ENCODE measurements around the gene ARIH2.

The ARIH2 gene

DNA sequence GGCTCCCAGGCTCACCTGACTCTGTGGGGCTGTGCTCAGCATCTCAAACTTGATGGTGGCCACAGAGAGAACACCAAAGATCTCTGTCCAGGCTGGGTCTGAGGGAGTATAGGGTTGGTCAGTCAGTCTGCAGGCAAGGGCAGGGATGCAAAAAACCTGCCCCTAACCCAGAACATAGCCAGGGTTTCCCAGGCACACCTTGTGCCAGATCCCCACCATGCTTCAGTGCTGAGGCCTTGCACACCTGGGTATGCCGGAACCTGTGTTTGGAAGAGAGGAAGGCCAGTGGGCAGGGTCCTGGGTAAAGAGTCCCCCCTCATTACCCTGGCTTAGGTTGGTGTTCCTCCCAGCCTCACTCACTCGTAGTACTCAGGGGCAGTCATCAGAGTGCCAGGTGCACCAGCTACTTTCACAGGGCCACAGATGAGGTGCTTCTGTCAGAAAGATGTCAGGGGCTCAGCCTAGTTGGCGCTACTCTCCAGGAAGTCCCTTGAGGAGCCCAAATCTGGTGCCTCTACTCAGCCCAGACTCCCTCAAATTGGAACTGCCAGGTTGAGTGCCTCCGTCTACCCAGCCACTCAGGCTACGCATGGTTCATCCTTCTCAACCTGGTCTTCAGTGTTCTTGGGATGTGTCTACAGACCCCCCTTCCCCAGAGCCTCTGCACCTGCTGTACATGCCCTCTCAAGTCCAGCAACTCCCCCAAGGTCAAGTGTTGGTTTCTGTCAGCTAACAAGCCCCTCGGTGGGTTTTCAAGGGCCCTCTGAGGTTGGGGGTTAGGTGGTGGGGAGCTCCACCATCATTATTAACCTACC, 98.0 kb downstream of the ARIH2 start:
- intact Hi-C loops (cut with DNase I): no loop called here
- DNase-seq: peak in 1 of 10 donors; percentile 48

DNA sequence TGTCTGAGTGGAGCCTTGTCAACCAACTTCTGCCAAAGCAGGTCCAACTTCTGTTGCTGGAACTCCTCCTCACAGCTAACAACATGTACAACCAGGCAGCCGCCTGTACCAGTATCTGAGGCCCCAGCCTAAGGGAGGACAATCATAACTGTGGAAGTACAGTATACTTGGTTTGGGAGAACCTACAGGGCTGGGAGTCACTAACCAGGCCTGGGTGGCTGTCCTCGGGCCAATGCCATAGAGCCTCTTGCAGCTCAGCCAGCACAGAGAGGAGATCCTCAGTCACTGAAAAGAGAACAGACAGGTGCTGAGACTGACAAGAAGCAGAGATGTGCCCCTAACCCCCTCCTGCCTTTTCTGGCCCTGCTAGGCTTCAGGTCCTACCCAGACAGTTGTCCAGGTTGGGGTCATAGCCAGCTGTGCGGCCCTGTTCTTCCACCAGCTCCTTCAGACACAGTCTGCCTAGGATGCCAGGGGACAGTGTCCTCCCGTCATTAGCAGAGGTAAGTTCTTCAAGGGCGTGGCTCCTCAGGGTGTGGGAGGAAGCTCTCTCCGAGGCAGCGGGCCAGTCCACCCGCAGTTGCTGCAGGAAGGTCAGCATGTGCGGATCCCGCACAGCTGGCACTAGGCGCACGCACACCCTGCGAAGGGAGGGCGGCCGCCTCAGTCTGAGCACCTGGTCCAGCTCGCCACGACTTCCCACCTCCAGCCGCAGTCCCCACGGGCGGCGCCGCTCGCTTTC, 98.8 kb downstream of the ARIH2 start:
- no peak for DNase-seq
- intact Hi-C loops (cut with DNase I): no loop called here

DNA sequence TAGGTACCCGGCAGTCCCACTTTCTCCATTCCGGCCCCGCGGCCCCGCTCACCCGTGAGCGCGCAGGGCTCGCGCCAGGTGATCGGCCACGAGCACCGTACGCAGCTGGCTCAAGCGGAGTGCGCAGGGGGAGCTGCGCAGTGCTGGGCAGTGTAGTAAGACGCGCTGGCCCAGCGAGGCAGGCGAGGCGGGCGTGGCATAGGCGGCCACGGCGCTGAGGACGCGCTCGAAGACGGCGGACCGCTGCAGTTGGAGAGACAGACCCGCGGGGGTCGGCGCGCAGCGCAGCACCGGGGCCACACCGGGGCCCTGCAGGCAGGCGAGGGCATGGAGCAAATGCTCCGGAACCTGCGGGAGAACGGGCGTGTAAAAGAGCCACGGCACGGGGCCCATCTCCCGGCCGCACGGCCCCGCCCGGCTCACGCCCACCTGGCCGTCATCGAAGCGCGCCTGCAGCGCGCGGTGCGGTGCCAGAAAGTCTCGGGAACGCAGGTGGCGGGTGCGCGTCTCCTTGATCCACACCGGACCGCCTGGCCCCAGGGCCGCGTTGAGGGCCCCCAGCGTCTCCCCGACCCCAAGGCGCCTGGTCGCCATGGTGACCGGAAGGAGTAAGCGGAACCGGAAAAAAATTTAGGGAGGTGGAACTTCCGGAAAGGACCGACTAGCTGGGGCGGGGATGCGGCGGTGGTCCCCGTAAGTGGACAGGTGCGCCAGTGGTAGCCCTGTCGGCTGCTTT, 99.5 kb downstream of the ARIH2 start, which contains the start of gene DALRD3:
DALRD3 (minus strand) TSS at position 610 of the 736 bp plus-strand sequence; CDS start at position 594, 16 bp downstream.
- DNase-seq: peak; percentile 48 to 95 (median 70)

DNA sequence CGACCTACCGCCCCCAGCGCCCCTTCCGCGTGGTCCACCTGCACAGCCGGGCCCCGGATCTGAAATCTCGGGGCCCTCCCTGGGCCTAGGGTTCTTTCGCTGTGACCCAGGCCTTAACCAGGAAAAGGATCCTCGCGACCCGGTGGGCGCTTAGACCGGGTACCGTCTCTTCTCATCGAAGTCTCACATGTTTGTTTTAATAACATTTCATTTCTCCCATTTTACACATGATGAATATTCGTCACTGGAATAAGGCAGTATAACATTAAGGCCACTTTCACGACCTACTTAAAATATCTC, 100.0 kb downstream of the ARIH2 start:
- DNase-seq: no peak
- intact Hi-C loops (cut with DNase I): no loop called here

More for the DNA sequence above, 99.5 kb downstream of the ARIH2 start, which contains the start of gene DALRD3:
- intact Hi-C loops (cut with DNase I): no loop called here

DNA sequence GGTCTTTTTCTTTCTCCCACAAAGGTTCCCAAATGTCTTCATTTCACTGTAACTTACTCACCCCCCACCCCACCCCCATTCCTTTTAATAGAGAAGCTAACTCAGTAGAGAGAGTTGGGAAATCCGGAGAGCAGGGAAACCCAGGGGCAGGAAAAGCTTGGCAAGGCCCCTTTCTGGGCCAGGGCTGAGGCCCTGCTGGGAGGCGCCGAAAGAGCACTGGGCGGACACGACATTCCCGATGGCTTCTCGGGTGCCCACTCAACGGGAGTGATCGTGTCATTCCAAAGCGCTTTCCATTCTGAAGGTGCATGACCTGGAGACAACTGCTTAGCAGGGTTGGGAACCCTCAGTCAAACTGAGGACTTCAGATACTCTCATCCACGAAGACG, 101.3 kb downstream of the ARIH2 start:
- intact Hi-C loops (cut with DNase I): loop anchor here (10.0 kb wide), 1 partner anchor 75 kb away; the partner anchor contains the start of gene QRICH1
- DNase-seq: peak in 3 of 10 donors; percentile 35 to 69 (median 41)

DNA sequence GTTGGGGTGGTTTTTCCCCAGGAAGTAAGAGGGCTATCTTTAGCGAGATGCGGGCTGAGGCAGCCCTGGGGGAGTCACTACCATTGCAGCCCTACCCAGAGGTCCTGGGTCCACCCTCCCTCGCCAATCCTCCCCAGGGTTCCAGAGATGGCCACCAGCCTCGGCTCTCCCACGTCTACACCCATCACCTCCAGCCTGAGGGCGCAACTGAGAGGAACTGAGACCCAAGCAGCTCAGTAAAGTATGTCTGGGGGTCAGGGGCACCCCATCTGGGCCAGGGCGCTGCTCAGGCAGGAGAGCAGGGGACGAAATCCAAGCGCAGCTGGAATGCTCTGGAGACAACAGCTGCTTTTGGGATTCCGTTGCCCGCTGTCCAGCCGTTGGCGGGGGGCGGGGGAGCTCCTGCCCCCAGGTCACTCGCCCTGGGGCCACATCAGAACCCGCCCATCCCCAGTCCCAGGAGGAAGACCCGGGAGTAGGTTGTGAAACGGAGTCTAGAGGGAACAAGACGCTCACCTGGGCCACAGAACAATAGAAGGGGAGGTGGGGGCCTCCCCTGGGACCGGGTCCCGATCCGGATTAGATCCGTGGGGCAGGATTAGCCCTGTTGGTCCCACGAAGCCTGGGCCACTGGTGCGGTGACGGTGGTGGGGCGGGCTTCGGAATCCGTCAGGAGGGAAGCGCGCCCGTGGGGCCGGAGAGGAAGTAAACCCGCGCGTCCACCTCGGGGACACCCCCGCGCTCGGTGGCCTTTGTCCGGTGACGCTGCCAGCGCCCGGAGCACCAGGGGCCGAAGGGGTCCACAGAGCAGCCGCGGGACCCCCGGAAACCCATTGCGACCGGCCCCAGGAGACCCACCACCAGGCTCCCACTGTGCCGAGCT, 101.9 kb downstream of the ARIH2 start:
- intact Hi-C loops (cut with DNase I): loop anchor here (10.0 kb wide), 1 partner anchor 74 kb away; the partner anchor contains the start of gene QRICH1
- DNase-seq: peak in 6 of 10 donors; percentile 27 to 90 (median 62)

DNA sequence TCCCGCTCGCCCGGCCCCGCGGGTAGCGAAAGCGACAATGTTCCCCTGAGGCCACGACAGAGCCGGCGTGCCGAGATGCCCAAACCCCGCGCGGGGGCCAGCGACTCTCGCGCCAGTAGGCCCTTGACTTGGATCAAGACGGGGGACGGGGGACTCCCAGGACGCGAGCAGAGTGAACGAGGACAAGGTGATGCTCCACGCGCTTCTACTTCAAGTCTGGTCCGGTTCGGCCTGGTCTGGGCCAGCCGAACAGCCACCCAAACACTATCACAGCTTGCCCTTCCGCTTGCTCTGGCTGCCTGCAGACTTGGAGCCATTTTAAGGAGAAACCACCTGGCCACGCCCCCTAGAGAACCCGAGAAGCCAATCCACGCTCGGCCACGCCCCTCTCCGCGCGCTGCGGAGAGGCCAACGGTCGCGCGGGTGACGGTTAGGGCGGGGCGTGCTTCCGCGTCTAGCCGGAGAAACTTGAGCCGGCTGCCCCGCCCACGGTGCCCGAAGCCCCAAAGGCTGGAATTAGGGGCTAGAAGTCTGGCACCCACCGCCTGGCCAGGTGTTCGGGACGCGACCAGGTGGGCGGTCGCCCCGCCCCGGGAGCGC, 102.7 kb downstream of the ARIH2 start:
- intact Hi-C loops (cut with DNase I): loop anchor here (10.0 kb wide), 1 partner anchor 73 kb away; the partner anchor contains the start of gene QRICH1
- DNase-seq: peak; percentile 94 to 99 (median 97)

DNA sequence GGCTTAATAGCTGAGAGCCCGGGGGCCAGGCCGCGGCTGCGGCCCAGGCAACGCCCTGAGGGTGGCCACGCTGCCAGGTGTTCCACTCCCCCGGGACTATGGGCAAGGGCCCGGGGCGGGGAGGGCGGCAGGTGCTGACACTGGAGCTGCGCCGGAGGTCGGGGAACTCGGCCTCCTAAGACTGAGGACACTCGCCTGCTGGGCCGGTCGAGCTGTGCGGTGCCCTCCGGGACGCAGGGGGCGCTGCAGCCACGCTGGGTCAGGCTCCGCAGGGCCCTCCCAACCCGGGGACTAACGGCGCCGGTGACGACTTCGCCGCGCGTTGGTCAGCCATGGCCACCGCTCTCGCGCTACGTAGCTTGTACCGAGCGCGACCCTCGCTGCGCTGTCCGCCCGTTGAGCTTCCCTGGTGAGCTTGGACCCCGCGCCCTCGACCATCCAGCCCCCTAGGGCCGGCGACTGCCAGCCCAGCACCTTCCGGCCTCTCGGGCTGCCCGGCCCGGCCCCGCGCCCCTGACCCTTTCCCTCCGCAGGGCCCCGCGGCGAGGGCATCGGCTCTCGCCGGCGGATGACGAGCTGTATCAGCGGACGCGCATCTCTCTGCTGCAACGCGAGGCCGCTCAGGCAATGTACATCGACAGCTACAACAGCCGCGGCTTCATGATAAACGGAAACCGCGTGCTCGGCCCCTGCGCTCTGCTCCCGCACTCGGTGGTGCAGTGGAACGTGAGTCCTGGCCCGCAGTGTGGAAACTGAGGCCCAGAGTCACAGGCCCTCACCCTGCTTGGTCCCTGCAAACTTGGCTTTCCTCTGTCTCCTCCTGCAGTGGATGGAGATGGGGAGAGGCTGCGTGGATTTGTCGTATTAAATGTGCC, 103.4 kb downstream of the ARIH2 start, which contains the start of gene NDUFAF3:
NDUFAF3 (plus strand) TSS at position 309 of the 875 bp plus-strand sequence; CDS start at position 333, 24 bp downstream.
- peak; percentile 90 to 99 (median 92) for DNase-seq
- intact Hi-C loops (cut with DNase I): loop anchor here (10.0 kb wide), 1 partner anchor 73 kb away; the partner anchor contains the start of gene QRICH1

DNA sequence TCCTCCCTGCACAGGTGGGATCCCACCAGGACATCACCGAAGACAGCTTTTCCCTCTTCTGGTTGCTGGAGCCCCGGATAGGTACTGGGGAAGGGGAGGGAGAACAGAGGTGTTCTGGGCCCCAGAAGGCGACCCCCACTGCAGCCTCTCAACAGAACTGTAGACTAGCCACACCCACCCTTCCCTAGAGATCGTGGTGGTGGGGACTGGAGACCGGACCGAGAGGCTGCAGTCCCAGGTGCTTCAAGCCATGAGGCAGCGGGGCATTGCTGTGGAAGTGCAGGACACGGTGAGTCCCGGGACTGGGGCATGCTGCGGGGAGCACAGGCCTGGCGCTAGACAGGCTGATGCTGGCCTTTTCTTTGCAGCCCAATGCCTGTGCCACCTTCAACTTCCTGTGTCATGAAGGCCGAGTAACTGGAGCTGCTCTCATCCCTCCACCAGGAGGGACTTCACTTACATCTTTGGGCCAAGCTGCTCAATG, 104.1 kb downstream of the ARIH2 start:
- intact Hi-C loops (cut with DNase I): loop anchor here (10.0 kb wide), 1 partner anchor 72 kb away; the partner anchor contains the start of gene QRICH1
- peak in 3 of 10 donors; percentile 43 to 65 (median 51) for DNase-seq

DNA sequence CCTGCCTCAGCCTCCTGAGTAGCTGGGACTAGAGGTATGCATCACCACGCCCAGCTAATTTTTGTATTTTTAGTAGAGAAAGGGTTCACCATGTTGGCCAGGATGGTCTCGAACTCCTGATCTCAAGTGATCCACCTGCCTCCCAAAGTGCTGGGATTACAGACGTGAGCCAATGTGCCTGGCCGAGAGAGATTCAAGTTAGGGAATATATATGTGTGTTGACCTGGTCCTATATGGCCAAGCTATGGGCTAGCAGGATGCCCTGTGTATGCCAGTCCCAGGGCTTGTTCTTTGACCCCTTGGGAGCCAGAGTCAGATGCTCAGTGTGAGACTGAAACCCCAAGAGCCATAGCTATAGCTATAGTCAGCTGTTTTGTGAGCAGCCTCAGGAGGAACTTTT, 105.1 kb downstream of the ARIH2 start:
- intact Hi-C loops (cut with DNase I): loop anchor here (10.0 kb wide), 1 partner anchor 71 kb away; the partner anchor contains the start of gene QRICH1
- peak in 2 of 10 donors; percentile 20 to 21 for DNase-seq

DNA sequence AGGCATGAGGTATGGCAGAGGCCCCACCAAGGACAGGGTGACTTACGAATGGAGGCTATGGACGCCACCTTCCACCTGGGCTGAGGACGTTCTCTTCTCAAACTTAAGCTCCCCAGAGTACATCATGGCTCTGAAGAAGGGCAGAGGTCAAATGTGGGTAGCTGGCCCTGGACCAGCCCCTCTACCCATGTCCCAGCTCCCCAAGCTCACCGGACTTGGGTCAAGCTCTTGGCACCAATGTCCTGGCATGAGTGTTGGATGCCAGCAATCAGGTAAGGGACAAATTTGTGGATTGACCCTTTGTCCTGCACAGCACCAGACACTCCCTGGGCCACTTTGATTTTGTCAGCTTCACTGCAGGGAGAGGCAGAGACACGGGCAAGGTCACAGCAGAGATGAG, 105.8 kb downstream of the ARIH2 start:
- intact Hi-C loops (cut with DNase I): loop anchor here (10.0 kb wide), 1 partner anchor 70 kb away; the partner anchor contains the start of gene QRICH1
- peak in 2 of 10 donors; percentile 15 to 41 for DNase-seq

DNA sequence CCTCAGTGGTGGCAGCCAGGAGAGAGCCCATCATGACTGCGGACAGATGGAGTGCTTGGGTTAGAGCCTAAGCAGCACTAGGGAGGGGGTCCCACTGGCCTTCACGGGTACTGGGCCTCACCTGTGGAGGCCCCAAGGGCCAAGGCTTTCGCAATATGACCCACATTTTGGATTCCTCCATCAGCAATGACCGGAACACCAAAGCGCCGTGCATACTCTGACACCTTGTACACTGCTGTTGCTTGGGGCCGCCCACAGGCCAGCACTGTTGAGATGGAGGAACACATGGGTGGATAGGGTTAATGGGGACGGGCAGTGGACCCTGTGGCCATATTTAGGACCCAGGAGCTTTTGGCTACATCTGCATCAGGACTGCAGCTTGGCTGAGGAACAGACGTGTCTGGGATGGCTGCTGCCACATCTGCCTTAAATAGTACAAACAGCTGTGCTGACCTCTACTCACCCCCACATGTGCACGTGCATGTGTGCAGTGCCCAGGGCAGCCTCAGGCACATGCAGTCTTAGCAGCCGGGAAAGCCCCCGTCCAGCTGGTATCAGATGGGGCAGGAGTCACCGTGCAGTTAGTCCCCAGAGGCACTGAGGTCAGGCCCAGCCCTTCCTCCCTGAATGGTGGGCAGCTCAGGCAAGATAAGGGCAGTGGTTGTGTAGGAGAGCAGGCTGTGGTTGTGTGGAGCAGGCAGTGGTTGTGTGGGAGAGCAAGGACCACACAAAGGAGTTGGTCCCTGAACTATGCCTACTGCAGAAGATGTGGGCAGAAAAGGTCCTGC, 106.6 kb downstream of the ARIH2 start:
- intact Hi-C loops (cut with DNase I): loop anchor here (10.0 kb wide), 1 partner anchor 70 kb away; the partner anchor contains the start of gene QRICH1
- DNase-seq: peak in 3 of 10 donors; percentile 56 to 76 (median 65)

DNA sequence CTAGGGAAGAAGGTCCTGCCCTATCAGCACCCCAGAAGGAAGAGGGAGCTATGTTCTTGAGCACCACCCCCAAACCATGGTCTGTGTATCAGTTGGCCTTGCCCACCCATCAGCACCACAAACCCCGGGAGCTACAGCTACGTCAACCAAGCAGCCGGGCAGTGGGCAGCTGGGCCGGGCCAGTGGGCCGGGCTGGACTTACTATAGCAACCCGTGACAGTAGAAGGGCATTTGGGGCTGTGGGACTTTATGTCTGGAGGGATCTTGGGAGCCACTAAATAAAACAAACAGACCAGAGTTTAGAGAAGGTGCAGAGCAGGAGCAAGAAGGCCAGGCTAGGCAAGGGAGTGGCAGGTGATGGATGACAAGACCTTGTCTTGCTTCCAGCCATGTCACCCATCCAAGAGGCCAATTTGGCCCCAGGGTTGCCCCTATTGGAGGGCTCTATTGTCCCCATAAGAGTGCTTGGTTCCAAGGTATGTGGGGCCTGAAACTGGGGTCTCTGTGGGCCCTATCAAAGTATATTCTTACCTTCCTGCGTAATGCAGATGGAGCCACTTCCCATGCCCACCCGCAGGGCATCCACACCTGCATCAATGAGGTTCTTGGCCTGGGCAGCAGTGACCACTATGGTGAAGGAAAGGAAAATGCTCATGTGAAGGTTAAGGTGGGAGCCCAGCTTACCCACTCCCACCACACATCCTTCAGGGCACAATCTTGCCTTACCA, 107.3 kb downstream of the ARIH2 start:
- intact Hi-C loops (cut with DNase I): loop anchor here (10.0 kb wide), 1 partner anchor 69 kb away; the partner anchor contains the start of gene QRICH1
- DNase-seq: peak in 3 of 10 donors; percentile 45 to 88 (median 57)

DNA sequence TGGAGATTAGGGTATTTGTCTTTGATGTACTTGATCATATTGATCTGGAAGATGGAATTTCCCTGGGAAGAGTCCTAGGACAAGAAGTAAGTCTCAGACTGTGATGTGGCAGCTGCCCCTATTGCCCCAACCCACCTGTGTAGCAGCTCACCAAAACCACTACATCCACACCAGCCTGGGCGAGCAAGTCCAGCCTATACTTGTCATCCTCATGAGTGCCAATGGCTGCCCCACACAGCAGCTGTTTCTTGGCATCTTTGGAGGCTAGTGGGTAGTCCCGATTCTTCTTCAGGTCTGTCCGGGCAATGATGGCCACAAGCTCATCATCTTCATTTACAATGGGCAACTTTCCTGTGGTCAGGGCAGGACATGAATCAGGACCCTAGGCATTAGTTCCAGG, 107.9 kb downstream of the ARIH2 start:
- peak in 3 of 10 donors; percentile 32 to 73 (median 70) for DNase-seq
- intact Hi-C loops (cut with DNase I): loop anchor here (10.0 kb wide), 1 partner anchor 68 kb away; the partner anchor contains the start of gene QRICH1

DNA sequence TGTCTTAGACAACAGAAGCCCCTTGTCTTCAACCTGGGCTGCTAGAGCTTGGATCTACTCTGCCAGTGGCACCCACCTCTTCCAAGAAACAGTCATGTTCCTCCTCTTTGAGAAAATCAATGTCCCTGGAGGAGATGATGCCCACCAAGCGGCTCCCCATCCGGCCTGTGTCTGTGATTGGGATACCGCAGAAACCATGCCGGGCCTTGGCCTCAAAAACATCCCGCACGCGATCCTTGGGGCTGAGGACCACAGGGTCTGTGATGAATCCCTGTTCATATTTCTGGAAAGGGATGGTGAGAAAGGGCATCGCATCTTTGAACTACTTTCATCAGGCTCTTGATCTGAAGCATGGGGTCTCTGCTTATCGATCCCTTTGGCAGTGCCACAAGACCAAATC, 109.0 kb downstream of the ARIH2 start:
- DNase-seq: peak in 3 of 10 donors; percentile 53 to 77 (median 60)
- intact Hi-C loops (cut with DNase I): loop anchor here (10.0 kb wide), 1 partner anchor 67 kb away; the partner anchor contains the start of gene QRICH1

DNA sequence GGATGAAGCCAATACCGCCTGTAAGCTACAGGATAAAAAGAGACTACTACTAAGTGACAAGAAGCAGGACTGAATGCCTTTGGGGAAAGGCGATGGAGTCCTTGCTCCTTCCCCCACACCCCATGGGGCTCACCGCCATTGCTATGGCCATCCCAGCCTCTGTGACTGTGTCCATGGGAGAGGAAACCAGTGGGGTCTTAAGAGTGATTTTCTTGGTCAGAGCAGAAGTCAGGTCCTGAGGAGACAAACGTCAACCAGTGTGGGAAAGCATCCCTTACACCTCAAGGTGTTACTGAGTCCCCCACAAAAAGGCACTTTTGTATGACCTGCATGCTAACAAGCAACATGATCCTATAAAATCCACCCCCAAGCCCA, 109.6 kb downstream of the ARIH2 start:
- peak in 2 of 10 donors; percentile 5 to 7 for DNase-seq
- intact Hi-C loops (cut with DNase I): loop anchor here (10.0 kb wide), 1 partner anchor 67 kb away; the partner anchor contains the start of gene QRICH1

Data from posterior cingulate gyrus (tissue), 11 donors.